Esophagus squamous epithelium (tissue), 4 donors: ENCODE measurements around the gene LAMP1.

ENCODE experiments used
- CTCF ChIP-seq, 6 experiments: fragments of 450-650 bp in 4 of 6; fragments of 200-600 bp in 2 of 6; sonication (generic) in 2 of 6; IDR thresholded peaks; one replicate each; pipeline ENCODE4 v1.5.1; 2016 to 2019; ENCODE audit warnings: antibody characterized with exemption in 6 of 6, mild to moderate bottlenecking in 4 of 6, moderate library complexity in 4 of 6
- POLR2A ChIP-seq, 4 donors: fragments of 450-650 bp; IDR thresholded peaks; one replicate each; pipeline ENCODE4 v1.6.1; 2017; ENCODE audit warnings: antibody characterized with exemption in 4 of 4, mild to moderate bottlenecking in 4 of 4, moderate library complexity in 3 of 4

- no peak for TF ChIP-seq CTCF (IDR thresholded peaks at IDR 0.05)
- no peak for TF ChIP-seq POLR2A (IDR thresholded peaks at IDR 0.05)
Observed at GRCh38 chr13:113333076-113333475, 36.0 kb downstream of the LAMP1 start.
